ENCODE results near the gene RAMP3.

DNA sequence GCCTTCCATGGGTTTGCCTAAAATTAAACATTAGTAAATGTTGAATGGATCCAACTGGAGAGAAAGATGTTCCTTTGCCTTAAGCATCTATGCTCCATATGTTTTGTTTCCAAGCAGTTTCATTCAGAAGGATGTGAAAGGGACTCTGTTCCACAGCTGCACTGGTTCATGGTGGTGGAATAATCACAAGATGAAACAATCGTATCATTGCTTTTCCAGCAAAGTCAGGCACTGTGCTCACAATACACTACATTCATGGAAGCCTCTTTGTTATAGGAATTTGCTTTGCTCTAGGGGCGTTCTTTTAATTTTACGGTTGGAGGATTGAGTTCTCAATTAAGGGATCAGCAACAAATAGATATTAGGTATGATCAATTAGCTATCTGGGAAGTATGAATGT is 33.8 kb downstream of the RAMP3 start:
- TF ChIP-seq, protein P1, sequence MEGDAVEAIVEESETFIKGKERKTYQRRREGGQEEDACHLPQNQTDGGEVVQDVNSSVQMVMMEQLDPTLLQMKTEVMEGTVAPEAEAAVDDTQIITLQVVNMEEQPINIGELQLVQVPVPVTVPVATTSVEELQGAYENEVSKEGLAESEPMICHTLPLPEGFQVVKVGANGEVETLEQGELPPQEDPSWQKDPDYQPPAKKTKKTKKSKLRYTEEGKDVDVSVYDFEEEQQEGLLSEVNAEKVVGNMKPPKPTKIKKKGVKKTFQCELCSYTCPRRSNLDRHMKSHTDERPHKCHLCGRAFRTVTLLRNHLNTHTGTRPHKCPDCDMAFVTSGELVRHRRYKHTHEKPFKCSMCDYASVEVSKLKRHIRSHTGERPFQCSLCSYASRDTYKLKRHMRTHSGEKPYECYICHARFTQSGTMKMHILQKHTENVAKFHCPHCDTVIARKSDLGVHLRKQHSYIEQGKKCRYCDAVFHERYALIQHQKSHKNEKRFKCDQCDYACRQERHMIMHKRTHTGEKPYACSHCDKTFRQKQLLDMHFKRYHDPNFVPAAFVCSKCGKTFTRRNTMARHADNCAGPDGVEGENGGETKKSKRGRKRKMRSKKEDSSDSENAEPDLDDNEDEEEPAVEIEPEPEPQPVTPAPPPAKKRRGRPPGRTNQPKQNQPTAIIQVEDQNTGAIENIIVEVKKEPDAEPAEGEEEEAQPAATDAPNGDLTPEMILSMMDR (IDR thresholded peaks at IDR 0.05 in 4 of 5, conservative IDR thresholded peaks at IDR 0.05 in 1 of 5), result no peak
- TF ChIP-seq POLR2A (IDR thresholded peaks at IDR 0.05), result no peak
